ENCODE data around the gene EGFL7. TPM values are rescaled to one million over a fixed set of nuclear protein-coding genes. Genes with fewer than 3 reads are reported as not detected.

Gene EGFL7
- total RNA-seq, 1 experiment from 2014 or later: 79.5 TPM

GRCh38 chr9:136718345-136719194, 55.9 kb downstream of the EGFL7 start:
- Histone ChIP-seq H3K27ac (ENCODE audit: low read depth, low read length, poor library complexity, severe bottlenecking) (no peak overlapping the region), H3K36me3 (ENCODE audit: insufficient read depth, low read length, poor library complexity, severe bottlenecking) (peaks cover 17% of the 10 kb centered on the region), H3K9me3 (ENCODE audit: low read depth, low read length, poor library complexity, severe bottlenecking) (no peaks in the 10 kb centered on the region), H3K4me3 (ENCODE audit: low read depth, low read length, poor library complexity, severe bottlenecking) (no peak overlapping the region), H3K4me1 (ENCODE audit: insufficient read depth, low read length, poor library complexity, severe bottlenecking) (peaks cover 29% of the 10 kb centered on the region), H3K27me3 (replicated peaks; ENCODE audit: insufficient read depth, low read depth, low read length, poor library complexity) (no peaks in the 10 kb centered on the region)
- intact Hi-C loops (cut with micrococcal nuclease; ENCODE audit: unreplicated experiment): no loop called here
- BruUV-seq (replicated peaks): no TSS peak
- TF ChIP-seq EZH2 (IDR thresholded peaks at IDR 0.05; ENCODE audit: borderline replicate concordance, low read depth, low read length, poor library complexity, severe bottlenecking) (no peak), CTCF (conservative IDR thresholded peaks at IDR 0.05; ENCODE audit: low read depth, low read length) (no peak)
- no peak for DNase-seq (ENCODE audit: low spot score)
- CTCF ChIA-PET: no interaction called here
- POLR2A ChIA-PET (ENCODE audit: low non-redundant PET): interaction anchor here (0.6 kb wide), 1 partner anchor 11 kb away, joined by 8 read pairs; no protein-coding TSS in a partner anchor

DNA sequence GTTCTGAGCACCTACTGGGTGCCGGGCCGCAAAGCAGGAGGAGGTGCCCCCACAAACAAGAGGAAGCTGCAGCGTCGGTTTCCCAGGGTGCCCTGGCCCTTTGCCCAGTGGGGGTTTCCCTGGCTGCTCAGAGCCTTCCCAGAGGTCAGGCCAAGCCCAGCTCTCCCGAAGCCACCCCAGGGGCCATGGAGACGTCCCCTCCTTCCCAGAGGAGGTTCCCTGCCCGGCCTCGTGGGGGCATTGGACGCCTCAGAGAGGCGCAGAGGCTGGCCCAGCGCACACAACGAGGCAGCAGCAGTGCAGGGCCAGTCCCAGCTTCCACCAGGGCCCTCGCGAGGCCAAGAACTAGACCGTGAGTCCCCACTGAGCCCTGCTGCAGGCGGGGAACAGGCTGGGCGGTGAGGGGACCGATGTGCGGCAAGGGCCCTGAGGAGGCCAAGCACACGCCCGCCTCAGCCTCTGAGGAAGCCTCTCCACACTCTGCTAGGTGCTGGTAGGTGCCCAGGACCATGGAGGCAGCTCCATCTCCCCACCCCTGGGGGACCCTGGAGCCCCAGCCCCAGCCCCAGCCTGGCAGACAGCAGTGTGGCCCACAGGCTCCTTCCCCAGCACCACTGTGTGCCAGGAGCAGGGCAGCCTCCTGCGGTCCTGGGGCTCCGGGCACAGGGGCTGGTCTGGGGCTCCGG, 56.6 kb downstream of the EGFL7 start:
- Histone ChIP-seq H3K27me3 (replicated peaks; ENCODE audit: insufficient read depth, low read depth, low read length, poor library complexity) (no peaks in the 10 kb centered on the region), H3K9me3 (ENCODE audit: low read depth, low read length, poor library complexity, severe bottlenecking) (no peaks in the 10 kb centered on the region), H3K36me3 (ENCODE audit: insufficient read depth, low read length, poor library complexity, severe bottlenecking) (peaks cover 25% of the 10 kb centered on the region), H3K4me1 (ENCODE audit: insufficient read depth, low read length, poor library complexity, severe bottlenecking) (peaks cover 21% of the 10 kb centered on the region), H3K4me3 (ENCODE audit: low read depth, low read length, poor library complexity, severe bottlenecking) (no peak overlapping the region), H3K27ac (ENCODE audit: low read depth, low read length, poor library complexity, severe bottlenecking) (no peak overlapping the region)
- BruUV-seq (replicated peaks): no TSS peak
- POLR2A ChIA-PET (ENCODE audit: low non-redundant PET): interaction anchor here (0.6 kb wide), 1 partner anchor 10 kb away, joined by 8 read pairs; no protein-coding TSS in a partner anchor
- intact Hi-C loops (cut with micrococcal nuclease; ENCODE audit: unreplicated experiment): no loop called here
- no peak for TF ChIP-seq CTCF (conservative IDR thresholded peaks at IDR 0.05; ENCODE audit: low read depth, low read length)
- TF ChIP-seq EZH2 (IDR thresholded peaks at IDR 0.05; ENCODE audit: borderline replicate concordance, low read depth, low read length, poor library complexity, severe bottlenecking): no peak
- no peak for DNase-seq (ENCODE audit: low spot score)
- CTCF ChIA-PET: no interaction called here

GRCh38 chr9:136720251-136720897, 57.7 kb downstream of the EGFL7 start:
- H3K4me3 ChIP-seq (ENCODE audit: low read depth, low read length, poor library complexity, severe bottlenecking): no peak overlapping the region
- no peaks in the 10 kb centered on the region for H3K9me3 ChIP-seq (ENCODE audit: low read depth, low read length, poor library complexity, severe bottlenecking)
- H3K27ac ChIP-seq (ENCODE audit: low read depth, low read length, poor library complexity, severe bottlenecking): no peak overlapping the region
- H3K4me1 ChIP-seq (ENCODE audit: insufficient read depth, low read length, poor library complexity, severe bottlenecking): peaks cover 21% of the 10 kb centered on the region
- H3K27me3 ChIP-seq (replicated peaks; ENCODE audit: insufficient read depth, low read depth, low read length, poor library complexity): no peaks in the 10 kb centered on the region
- TF ChIP-seq CTCF (conservative IDR thresholded peaks at IDR 0.05; ENCODE audit: low read depth, low read length) (no peak), EZH2 (IDR thresholded peaks at IDR 0.05; ENCODE audit: borderline replicate concordance, low read depth, low read length, poor library complexity, severe bottlenecking) (no peak)
- no TSS peak for BruUV-seq (replicated peaks)
- intact Hi-C loops (cut with micrococcal nuclease; ENCODE audit: unreplicated experiment): no loop called here
- DNase-seq (ENCODE audit: low spot score): peak; percentile 55
- ChIA-PET CTCF (interaction anchor here (0.5 kb wide), 1 partner anchor 1695 kb away, joined by 3 read pairs; no protein-coding TSS in a partner anchor), POLR2A (ENCODE audit: low non-redundant PET) (no interaction called here)
- H3K36me3 ChIP-seq (ENCODE audit: insufficient read depth, low read length, poor library complexity, severe bottlenecking): peaks cover 34% of the 10 kb centered on the region
